Activated B cell treated with CpG ODN at 0.5 μM for 24 hours (primary cell): ENCODE results near the gene GOLGA3. TPM values are rescaled to one million over a fixed set of nuclear protein-coding genes. Genes with fewer than 3 reads are reported as not detected.
"Not testable (repeated sequence)": the region's sequence is repeated elsewhere in the genome, so short reads cannot be mapped to it uniquely, and the experiment has no call there.

Experiments used
- ATAC-seq: fragments of 200-7000 bp; cut with Tn5 transposase; one replicate; pipeline ENCODE4 v1.10.0; 2021; ENCODE audit warnings: low read depth, mild to moderate bottlenecking, moderate library complexity
- CTCF ChIA-PET: fragments of 350-600 bp; sonication (Branson Sonifier 250); formaldehyde crosslinking; loops from one replicate; lab custom pipeline; 2021; ENCODE audit warnings: antibody characterized with exemption; lab: Charles Lee
- POLR2A ChIA-PET: fragments of 350-600 bp; sonication (Branson Sonifier 250); formaldehyde crosslinking; loops from one replicate; lab custom pipeline; 2021; ENCODE audit warnings: antibody characterized with exemption; lab: Charles Lee
- DNase-seq: peaks from one replicate; pipeline ENCODE4 v3.0.0; 2022
- H3K27ac Mint-ChIP-seq: one replicate; pipeline ENCODE4 v1.8.0; 2020; ENCODE audit warnings: mixed read lengths
- H3K27me3 Mint-ChIP-seq: one replicate; pipeline ENCODE4 v1.8.0; 2021; ENCODE audit warnings: mixed read lengths
- H3K36me3 Mint-ChIP-seq: one replicate; pipeline ENCODE4 v1.8.0; 2021; ENCODE audit warnings: low read depth, mixed read lengths
- H3K4me1 Mint-ChIP-seq: one replicate; pipeline ENCODE4 v1.8.0; 2021; ENCODE audit warnings: mixed read lengths
- H3K4me3 Mint-ChIP-seq: one replicate; pipeline ENCODE4 v1.8.0; 2020; ENCODE audit warnings: mild to moderate bottlenecking, mixed read lengths
- H3K9me3 Mint-ChIP-seq: one replicate; pipeline ENCODE4 v1.8.0; 2020; ENCODE audit warnings: mixed read lengths
- intact Hi-C: fragments of 100-400 bp; cut with micrococcal nuclease; formaldehyde crosslinking; loops from one replicate; pipeline ENCODE4 v1.15.1; 2024
- total RNA-seq: library from RNA; stranded (reverse); gene quantifications from 2 replicates; pipeline ENCODE4 v1.2.3, GENCODE V29; 2022
- TF ChIP-seq, protein P1 (sequence below): fragments of 200-600 bp; IDR thresholded peaks from one replicate; pipeline ENCODE4 v1.8.0; 2022; ENCODE audit warnings: antibody characterized with exemption, mild to moderate bottlenecking

GOLGA3 gene
- total RNA-seq, 1 donor from 2014 or later = 52.4 TPM

DNA sequence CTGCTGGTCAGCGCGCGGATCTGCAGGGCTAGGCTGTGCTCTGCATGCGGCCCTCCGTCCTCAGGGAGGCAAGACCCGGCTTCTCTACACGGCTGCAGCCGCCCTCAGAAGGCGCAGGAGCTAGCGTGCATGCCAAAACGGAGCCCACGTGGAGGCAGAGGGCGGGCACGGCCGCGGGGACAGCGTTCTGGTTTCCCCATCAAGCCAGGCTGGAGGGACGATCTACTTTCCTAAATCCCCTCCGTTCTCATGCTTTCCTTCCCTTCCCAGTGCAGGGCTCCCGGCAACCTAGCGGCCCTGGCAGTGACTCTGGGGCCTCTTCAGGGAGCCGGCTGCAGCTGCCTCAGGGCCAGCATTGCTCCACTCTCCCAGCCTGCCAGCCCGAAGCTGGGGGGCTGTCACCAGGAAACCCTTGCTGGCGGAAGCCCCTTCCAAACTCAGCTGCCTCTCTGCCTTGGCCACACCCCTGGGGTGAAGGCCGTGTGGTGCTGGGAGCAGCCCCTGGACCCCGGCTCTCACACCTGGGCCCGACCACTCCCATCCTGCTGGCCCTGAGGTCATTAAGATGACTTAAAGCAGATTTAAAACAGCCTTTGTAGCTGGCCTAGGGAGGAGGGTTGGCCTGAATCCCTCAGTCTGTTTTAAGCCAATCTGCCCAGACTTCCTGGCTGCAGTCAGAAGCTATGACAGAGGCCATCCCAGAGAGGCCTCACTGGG is 9.2 kb upstream of the GOLGA3 start:
- TF ChIP-seq, protein P1, sequence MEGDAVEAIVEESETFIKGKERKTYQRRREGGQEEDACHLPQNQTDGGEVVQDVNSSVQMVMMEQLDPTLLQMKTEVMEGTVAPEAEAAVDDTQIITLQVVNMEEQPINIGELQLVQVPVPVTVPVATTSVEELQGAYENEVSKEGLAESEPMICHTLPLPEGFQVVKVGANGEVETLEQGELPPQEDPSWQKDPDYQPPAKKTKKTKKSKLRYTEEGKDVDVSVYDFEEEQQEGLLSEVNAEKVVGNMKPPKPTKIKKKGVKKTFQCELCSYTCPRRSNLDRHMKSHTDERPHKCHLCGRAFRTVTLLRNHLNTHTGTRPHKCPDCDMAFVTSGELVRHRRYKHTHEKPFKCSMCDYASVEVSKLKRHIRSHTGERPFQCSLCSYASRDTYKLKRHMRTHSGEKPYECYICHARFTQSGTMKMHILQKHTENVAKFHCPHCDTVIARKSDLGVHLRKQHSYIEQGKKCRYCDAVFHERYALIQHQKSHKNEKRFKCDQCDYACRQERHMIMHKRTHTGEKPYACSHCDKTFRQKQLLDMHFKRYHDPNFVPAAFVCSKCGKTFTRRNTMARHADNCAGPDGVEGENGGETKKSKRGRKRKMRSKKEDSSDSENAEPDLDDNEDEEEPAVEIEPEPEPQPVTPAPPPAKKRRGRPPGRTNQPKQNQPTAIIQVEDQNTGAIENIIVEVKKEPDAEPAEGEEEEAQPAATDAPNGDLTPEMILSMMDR = no peak
- intact Hi-C loops = no loop called here
- no peak overlapping the region for H3K27ac Mint-ChIP-seq
- CTCF ChIA-PET = no interaction called here
- no peak for DNase-seq
- peaks cover 12% of the 10 kb centered on the region for H3K4me1 Mint-ChIP-seq
- ATAC-seq = no peak
- H3K9me3 Mint-ChIP-seq = no peaks in the 10 kb centered on the region
- no peaks in the 10 kb centered on the region for H3K27me3 Mint-ChIP-seq
- POLR2A ChIA-PET = no interaction called here
- no peak overlapping the region for H3K4me3 Mint-ChIP-seq
- H3K36me3 Mint-ChIP-seq = peaks cover 50% of the 10 kb centered on the region

DNA sequence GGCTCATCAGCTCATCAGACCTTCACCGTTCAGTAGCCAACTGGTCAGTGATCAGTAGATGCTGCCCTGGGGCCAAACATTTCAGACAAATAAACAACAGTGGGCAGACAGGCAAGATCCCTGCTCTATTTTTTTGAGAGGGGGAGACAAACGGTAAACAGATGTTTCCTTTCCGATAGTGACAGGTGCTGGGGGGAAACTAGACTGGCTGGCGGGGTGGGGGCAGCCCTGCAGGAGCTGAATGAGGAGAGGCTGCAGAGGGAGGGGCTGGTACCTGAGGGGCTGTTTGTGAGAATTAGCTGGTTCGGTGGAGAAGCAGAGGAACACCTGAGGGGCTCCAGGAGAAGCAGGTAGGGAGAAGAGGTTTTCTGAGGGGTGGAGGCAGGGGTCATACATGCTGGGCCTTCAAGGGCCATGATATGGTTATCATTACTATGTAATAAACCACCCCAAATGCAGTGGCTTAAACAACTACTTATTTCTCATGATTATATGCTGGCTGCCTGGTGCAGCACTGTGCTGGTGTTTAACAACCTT is 8.2 kb upstream of the GOLGA3 start:
- TF ChIP-seq, protein P1 = no peak
- Mint-ChIP-seq H3K27ac (no peak overlapping the region), H3K36me3 (peaks cover 48% of the 10 kb centered on the region), H3K9me3 (no peaks in the 10 kb centered on the region), H3K4me3 (no peak overlapping the region), H3K27me3 (no peaks in the 10 kb centered on the region), H3K4me1 (peaks cover 12% of the 10 kb centered on the region)
- POLR2A ChIA-PET = interaction anchor here (0.9 kb wide), 1 partner anchor 69 kb away, joined by 3 read pairs; no protein-coding TSS in a partner anchor
- no peak for ATAC-seq
- CTCF ChIA-PET = no interaction called here
- DNase-seq = no peak
- intact Hi-C loops = no loop called here

DNA sequence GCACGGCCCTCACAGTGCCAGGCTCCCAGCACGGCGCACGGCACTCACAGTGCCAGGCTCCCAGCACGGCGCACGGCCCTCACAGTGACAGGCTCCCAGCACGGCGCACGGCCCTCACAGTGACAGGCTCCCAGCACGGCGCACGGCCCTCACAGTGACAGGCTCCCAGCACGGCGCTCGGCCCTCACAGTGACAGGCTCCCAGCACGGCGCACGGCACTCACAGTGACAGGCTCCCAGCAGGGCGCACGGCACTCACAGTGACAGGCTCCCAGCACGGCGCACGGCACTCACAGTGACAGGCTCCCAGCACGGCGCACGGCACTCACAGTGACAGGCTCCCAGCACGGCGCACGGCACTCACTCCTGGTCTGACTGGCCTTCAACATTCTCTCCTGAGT is 7.6 kb upstream of the GOLGA3 start:
- H3K27me3 Mint-ChIP-seq = not testable (repeated sequence)
- POLR2A ChIA-PET = interaction anchor here (0.9 kb wide), 1 partner anchor 68 kb away, joined by 3 read pairs; no protein-coding TSS in a partner anchor

DNA sequence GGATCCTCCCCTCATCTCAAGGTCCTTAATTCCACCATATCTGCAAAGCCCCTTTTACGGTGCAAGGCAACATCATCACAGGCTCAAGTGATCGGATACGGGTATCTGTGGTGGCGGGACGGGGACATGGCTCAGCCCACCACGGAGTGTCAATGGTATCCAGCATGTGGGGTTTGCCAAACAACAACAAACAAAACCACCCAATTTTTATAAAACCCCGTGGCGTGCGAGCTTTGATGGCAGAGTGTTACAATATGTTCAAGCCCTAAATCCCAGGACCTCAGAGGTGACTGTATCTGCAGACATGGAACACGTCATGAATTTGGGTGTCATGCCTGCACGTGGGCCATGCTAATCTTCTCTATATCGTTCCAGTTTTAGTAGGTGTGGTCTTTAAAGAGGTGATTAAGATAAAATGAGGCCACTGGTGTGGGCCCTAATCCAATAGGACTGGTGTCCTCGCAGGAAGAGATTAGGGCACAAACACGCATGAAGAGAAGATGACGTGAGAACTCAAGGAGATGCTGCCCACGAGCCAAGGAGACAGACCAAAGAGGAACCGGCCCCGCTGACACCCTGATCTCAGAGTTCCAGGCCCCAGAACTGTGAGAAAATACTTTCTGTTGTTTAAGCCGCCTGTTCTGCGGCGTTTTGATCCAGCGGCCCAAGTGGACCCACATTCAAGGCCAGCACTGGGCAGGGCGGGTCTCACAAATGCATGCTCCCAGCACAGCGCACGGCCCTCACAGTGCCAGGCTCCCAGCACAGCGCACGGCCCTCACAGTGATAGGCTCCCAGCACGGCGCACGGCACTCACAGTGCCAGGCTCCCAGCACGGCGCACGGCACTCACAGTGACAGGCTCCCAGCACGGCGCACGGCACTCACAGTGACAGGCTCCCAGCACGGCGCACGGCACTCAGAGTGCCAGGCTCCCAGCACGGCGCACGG is 6.7 kb upstream of the GOLGA3 start:
- intact Hi-C loops = no loop called here
- TF ChIP-seq, protein P1 = no peak
- DNase-seq = no peak
- Mint-ChIP-seq H3K4me3 (no peak overlapping the region), H3K36me3 (peaks cover 39% of the 10 kb centered on the region), H3K9me3 (no peaks in the 10 kb centered on the region), H3K27ac (no peak overlapping the region), H3K27me3 (no peaks in the 10 kb centered on the region), H3K4me1 (peaks cover 12% of the 10 kb centered on the region)
- no peak for ATAC-seq
- POLR2A ChIA-PET = no interaction called here
- CTCF ChIA-PET = no interaction called here

More for the DNA sequence above, 7.6 kb upstream of the GOLGA3 start:
- Mint-ChIP-seq H3K4me1 (peaks cover 12% of the 10 kb centered on the region), H3K36me3 (peaks cover 44% of the 10 kb centered on the region)
- H3K9me3 Mint-ChIP-seq, DNase-seq, ATAC-seq, intact Hi-C loops, H3K4me3 Mint-ChIP-seq, H3K27ac Mint-ChIP-seq, CTCF ChIA-PET: not testable (repeated sequence)

DNA sequence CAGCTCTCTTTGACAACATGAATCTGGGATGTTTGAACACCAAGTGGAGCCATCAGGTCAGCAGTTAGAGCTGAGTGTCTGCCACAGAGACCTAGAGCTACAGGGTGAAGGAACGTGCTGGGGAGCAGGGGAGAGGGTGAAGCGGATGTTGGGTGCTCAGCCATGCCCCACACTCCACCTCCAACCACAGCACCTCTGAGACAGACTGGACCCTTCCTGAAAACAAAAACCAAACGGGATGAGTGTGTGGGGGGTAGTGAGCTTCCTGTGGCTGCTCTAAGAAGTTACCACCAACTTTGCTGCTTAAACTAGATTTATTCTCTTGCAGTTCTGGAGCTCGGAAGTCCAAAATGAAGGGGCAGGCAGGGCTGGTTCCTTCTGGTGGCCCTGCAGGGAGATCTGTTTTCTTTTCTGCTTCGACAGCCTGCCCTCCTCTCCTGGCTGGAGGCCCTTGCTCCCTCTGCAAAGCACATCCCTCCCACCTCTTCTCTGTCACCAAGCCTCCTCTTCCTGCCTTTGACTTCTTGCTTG is 5.6 kb upstream of the GOLGA3 start:
- H3K27ac Mint-ChIP-seq = no peak overlapping the region
- intact Hi-C loops = no loop called here
- TF ChIP-seq, protein P1 = no peak
- H3K4me1 Mint-ChIP-seq = peaks cover 18% of the 10 kb centered on the region
- no peak overlapping the region for H3K4me3 Mint-ChIP-seq
- no peaks in the 10 kb centered on the region for H3K27me3 Mint-ChIP-seq
- peaks cover 34% of the 10 kb centered on the region for H3K36me3 Mint-ChIP-seq
- DNase-seq = no peak
- ChIA-PET CTCF (no interaction called here), POLR2A (interaction anchor here (1.0 to 1.4 kb wide), 2 partner anchors 14 to 64 kb away, joined by 3 to 8 read pairs; no protein-coding TSS in a partner anchor)
- H3K9me3 Mint-ChIP-seq = no peaks in the 10 kb centered on the region
- no peak for ATAC-seq
